ENCODE data around the gene DBR1.
"Not testable (repeated sequence)": the region's sequence is repeated elsewhere in the genome, so short reads cannot be mapped to it uniquely, and the experiment has no call there.

DBR1 gene

DNA sequence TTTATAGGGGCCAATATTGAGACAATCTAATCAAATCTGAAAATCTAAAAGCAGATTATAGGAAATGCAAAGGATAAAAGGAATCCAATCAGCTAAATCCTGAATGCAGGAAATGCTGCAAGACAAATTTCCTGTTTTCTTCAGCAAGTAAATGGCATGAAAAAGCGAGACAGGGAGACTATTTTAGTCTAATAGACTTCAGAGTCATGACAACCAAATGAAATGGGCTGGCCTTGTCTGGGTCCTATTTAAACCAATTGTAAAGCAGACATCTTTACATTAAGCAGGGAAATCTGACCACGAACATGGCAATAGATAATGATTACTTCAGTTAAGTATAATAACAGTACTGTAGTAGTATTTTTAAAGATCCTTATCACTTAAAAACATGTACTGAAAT, 2.1 kb downstream of the DBR1 start:
- TF ChIP-seq ZFX (IDR thresholded peaks at IDR 0.05; ENCODE audit: borderline replicate concordance), result no peak
- TF ChIP-seq, protein P1, sequence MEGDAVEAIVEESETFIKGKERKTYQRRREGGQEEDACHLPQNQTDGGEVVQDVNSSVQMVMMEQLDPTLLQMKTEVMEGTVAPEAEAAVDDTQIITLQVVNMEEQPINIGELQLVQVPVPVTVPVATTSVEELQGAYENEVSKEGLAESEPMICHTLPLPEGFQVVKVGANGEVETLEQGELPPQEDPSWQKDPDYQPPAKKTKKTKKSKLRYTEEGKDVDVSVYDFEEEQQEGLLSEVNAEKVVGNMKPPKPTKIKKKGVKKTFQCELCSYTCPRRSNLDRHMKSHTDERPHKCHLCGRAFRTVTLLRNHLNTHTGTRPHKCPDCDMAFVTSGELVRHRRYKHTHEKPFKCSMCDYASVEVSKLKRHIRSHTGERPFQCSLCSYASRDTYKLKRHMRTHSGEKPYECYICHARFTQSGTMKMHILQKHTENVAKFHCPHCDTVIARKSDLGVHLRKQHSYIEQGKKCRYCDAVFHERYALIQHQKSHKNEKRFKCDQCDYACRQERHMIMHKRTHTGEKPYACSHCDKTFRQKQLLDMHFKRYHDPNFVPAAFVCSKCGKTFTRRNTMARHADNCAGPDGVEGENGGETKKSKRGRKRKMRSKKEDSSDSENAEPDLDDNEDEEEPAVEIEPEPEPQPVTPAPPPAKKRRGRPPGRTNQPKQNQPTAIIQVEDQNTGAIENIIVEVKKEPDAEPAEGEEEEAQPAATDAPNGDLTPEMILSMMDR (IDR thresholded peaks at IDR 0.05), result no peak
- H3K27ac ChIP-seq, result no peak overlapping the region

DNA sequence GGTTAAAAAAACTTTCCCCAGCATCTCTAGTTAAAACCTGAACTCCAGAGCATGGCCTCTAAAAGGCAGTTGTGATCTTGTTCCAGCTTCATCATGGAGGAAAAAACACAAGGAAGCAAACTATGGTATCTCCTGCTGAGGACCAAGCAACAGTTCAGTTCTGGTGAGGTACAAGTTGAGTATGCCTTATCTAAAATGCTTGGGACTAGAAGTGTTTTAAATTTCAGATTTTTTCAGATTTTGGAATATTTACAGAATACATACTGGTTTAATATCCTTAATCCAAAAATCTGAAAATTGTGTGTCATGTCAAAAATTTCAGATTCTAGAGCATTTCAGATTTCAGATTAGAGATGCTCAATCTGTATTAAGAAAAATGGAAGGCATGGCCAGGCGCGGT, 9.7 kb downstream of the DBR1 start:
- no peak for TF ChIP-seq ZFX (IDR thresholded peaks at IDR 0.05; ENCODE audit: borderline replicate concordance)
- TF ChIP-seq, protein P1 (IDR thresholded peaks at IDR 0.05), result no peak
- no peak overlapping the region for H3K27ac ChIP-seq

DNA sequence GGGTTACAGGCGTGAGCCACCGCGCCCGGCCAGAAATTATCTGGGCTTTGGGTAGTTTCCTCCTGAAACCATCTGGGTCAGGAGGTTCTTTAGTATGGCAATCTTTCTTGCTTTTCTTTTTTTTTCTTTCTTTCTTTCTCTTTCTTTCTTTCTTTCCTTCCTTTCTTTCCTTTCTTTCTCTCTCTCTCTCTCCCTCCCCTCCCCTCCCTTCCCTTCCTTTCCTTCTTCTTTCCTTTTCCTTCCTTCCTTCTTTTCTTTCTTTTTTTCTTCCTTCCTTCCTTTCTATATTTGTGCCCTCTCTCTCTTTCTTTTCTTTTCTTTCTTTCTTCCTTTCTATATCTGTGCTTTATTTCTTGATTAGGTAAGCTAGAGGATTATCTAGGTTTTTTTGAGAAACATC, 17.0 kb downstream of the DBR1 start:
- no peak overlapping the region for H3K27ac ChIP-seq
- no peak for TF ChIP-seq ZFX (IDR thresholded peaks at IDR 0.05; ENCODE audit: borderline replicate concordance)
- TF ChIP-seq, protein P1 (IDR thresholded peaks at IDR 0.05), result no peak

DNA sequence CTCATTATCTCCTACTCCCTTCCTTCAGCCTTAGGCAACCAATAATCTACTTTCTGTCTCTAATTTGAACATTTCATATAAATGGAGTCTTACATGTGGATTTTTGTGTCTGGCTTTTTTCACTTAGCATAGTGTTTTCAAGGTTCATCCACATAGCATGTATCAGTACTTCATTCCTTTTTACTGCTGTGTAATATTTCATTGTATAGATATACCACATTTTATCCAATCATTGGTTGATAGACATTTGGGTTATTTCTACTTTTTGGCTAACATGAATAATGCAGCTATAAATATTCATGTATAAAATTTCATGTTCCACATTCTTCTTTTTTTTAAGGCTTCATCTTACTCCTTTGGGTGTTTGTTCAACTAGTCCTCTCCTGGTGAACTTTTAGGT, 20.2 kb downstream of the DBR1 start:
- TF ChIP-seq, protein P1 (IDR thresholded peaks at IDR 0.05), result no peak
- no peak for TF ChIP-seq ZFX (IDR thresholded peaks at IDR 0.05; ENCODE audit: borderline replicate concordance)

DNA sequence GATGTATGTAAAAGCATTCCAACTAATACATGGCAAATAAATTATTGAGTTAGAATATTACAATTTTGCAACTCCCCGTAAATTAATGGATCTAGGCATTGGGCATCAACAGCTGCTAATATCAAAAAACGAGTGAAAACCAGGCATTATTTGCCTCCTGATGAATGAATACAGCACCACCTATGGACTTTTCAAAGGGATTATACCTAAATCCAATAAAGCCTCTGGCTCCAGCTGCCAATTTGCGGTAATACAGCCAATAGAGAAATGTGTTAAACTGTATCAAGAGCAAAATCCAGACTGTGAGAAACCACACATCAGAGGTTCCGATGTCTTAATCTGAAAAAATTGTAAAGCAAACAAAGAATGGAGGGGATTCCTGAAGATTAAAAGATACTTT, 26.2 kb downstream of the DBR1 start:
- H3K27ac ChIP-seq, result no peak overlapping the region
- TF ChIP-seq ZFX (IDR thresholded peaks at IDR 0.05; ENCODE audit: borderline replicate concordance), result no peak
- TF ChIP-seq, protein P1 (IDR thresholded peaks at IDR 0.05), result no peak

More for the DNA sequence above, 20.2 kb downstream of the DBR1 start:
- no peak overlapping the region for H3K27ac ChIP-seq

DNA sequence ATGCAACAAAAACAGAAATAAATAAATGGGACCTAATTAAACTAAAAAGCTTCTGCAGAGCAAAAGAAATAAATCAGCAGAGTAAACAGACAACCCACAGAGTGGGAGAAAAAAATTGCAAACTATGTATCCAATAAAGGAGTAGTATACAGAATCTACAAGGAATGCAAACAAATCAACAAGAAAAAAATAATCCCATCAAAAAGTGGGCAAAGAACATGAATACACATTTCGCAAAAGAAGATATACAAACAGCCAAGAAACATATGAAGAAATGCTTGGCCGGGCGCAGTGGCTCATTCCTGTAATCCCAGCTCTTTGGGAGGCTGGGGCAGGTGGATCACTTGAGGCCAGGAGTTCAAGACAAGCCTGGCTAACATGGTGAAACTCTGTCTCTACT, 32.5 kb downstream of the DBR1 start:
- not testable (repeated sequence) for H3K27ac ChIP-seq

DNA sequence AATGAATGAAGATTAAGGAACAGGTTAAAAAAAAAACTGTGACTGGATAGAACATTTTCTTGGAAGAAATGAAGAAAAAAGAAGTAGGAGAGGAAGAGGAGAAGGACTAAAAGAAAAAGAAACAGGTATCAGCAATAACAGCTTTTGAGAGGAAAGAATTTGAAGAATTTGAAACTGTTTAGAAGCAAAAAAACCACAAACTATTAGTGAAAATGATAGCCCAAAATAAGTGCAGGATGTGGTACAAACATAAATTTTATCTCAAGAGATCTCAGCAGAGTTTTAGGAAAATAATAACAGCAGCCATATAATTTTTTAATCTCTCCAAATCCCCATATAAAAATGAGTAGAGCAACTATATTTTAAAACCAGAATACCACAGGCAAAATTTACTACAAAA, 33.8 kb downstream of the DBR1 start:
- no peak overlapping the region for H3K27ac ChIP-seq

DNA sequence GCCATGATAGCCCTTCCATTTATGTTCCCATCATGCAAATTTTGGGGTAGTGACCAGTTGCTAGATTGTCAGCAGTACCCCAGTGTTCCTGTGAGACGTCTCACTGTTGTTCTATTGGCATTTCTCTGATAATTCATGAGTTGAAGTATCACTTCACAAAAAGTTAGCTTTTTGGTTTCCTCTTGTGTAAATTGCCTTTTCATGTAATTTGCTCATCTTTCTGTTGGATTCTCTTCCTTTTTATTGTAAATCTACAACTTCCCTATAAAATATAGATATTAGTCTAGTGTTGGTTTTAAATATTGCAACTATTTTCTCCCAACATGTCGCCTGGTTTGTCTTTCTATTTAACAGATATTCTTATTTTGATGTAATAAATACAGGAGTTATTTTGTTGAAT, 35.0 kb downstream of the DBR1 start:
- TF ChIP-seq, protein P1 (IDR thresholded peaks at IDR 0.05), result no peak
- TF ChIP-seq ZFX (IDR thresholded peaks at IDR 0.05; ENCODE audit: borderline replicate concordance), result no peak

More for the DNA sequence above, 33.8 kb downstream of the DBR1 start:
- TF ChIP-seq, protein P1 (IDR thresholded peaks at IDR 0.05), result no peak
- no peak for TF ChIP-seq ZFX (IDR thresholded peaks at IDR 0.05; ENCODE audit: borderline replicate concordance)

More for the DNA sequence above, 35.0 kb downstream of the DBR1 start:
- H3K27ac ChIP-seq, result no peak overlapping the region

All from 22Rv1 (cell line).